Heart left ventricle (tissue), 16 donors: ENCODE results near the gene CDC42EP5. TPM values are rescaled to one million over a fixed set of nuclear protein-coding genes. Genes with fewer than 3 reads are reported as not detected.

Source experiments
- ATAC-seq, 4 donors: fragments of 200-7000 bp; cut with Tn5 transposase; one replicate each; pipeline ENCODE4 v1.9.1; 2020 to 2022; ENCODE audit warnings: moderate library complexity in 4 of 4, mild to moderate bottlenecking in 3 of 4, moderate number of reproducible peaks in 1 of 4
- DNase-seq, 5 donors: peaks; one replicate each; pipeline ENCODE4 v3.0.0-alpha.2; 2020
- H3K27ac ChIP-seq, 12 donors: fragments of 200-600 bp; sonication (generic) in 4 of 12; one replicate each; pipeline versions ENCODE4 v1.5.0 to v1.8.0; 2016 to 2022; ENCODE audit warnings: mild to moderate bottlenecking in 2 of 12
- H3K27me3 ChIP-seq, 9 donors: fragments of 200-600 bp; sonication (generic) in 2 of 9; one replicate each; pipeline versions ENCODE4 v1.5.1 to v1.8.0; 2016 to 2022; ENCODE audit warnings: mild to moderate bottlenecking in 3 of 9
- H3K36me3 ChIP-seq, 9 donors: fragments of 200-600 bp; sonication (generic) in 2 of 9; one replicate each; pipeline versions ENCODE4 v1.5.0 to v1.8.0; 2018 to 2022; ENCODE audit warnings: mild to moderate bottlenecking in 2 of 9
- H3K4me1 ChIP-seq, 12 donors: fragments of 200-600 bp; sonication (generic) in 4 of 12; one replicate each; pipeline versions ENCODE4 v1.5.0 to v1.8.0; 2016 to 2022; ENCODE audit warnings: mild to moderate bottlenecking in 3 of 12
- H3K4me3 ChIP-seq, 12 donors: fragments of 200-600 bp; sonication (generic) in 4 of 12; one replicate each; pipeline versions ENCODE4 v1.5.0 to v1.8.0; 2017 to 2022; ENCODE audit warnings: mild to moderate bottlenecking in 9 of 12, moderate library complexity in 4 of 12
- H3K9me3 ChIP-seq, 12 donors: fragments of 200-600 bp; sonication (generic) in 4 of 12; one replicate each; pipeline versions ENCODE4 v1.5.0 to v1.8.0; 2016 to 2022; ENCODE audit warnings: mild to moderate bottlenecking in 1 of 12
- POLR2A ChIP-seq, 2 donors: fragments of 450-650 bp; IDR thresholded peaks; one replicate each; pipeline ENCODE4 v1.6.1; 2017; ENCODE audit warnings: antibody characterized with exemption in 2 of 2, mild to moderate bottlenecking in 2 of 2, moderate library complexity in 2 of 2
- WGBS, 4 donors: extraction: QIAGEN DNeasy Blood & Tissue Kit in 2 of 4; methylation state at CpG; one replicate each; pipeline versions ENCODE4 v1.1.5 to v1.1.7; 2013 to 2018; 5-methylcytosine and 5-hydroxymethylcytosine counted together
- intact Hi-C, 10 donors: fragments of 100-400 bp; cut with DNase I; formaldehyde crosslinking; loops; one replicate each; pipeline versions ENCODE4 v1.11.1 to v1.14.2; 2022
- polyA plus RNA-seq, 2 donors: library from polyadenylated mRNA; stranded (reverse); fragments of 200-250 nt; gene quantifications; one replicate each; pipeline ENCODE4 v1.2.3, GENCODE V29; 2013
- total RNA-seq, 9 donors: library from RNA; depleted of rRNA in 2 of 9; stranded (reverse); fragments of >200 nt in 2 of 9; fragmentation: NEBNext Ultra II Directional in 3 of 9; extraction: Animal tissue kit (Norgen Biotek cat#: 25700) in 3 of 9; gene quantifications; one replicate each; pipeline versions ENCODE4 v1.1.0 to v1.2.4, GENCODE V29; 2016 to 2023
- TF ChIP-seq, protein P1 (sequence below), 12 donors: fragments of 200-600 bp; sonication (generic) in 4 of 12; IDR thresholded peaks; one replicate each; pipeline versions ENCODE4 v1.5.0 to v1.8.0; 2018 to 2022; ENCODE audit warnings: antibody characterized with exemption in 12 of 12, mild to moderate bottlenecking in 5 of 12
- donor health status: ischemic (EF 13 %, LVEDD 7.1; RV severe dilation, severe dysfunction).
- donor health status: healthy with polysubstance abuse.
- donor health status: DM: no; HTN: yes; CAD: no.
- donor health status: DM: no; HTN: no; CAD: no.
- donor health status: ischemic (EF 25% LVEDD 6.9; RV normal size, moderate dysfunction).
- donor health status: ischemic (EF 25% LVEDD 5.7; RV mildly dilated, moderate dysfunction).
- donor health status: healthy.
- donor health status: DM: yes; HTN: yes; CAD: no.
- donor health status: ischemic (EF 35%, LVEDD 5.7; RV mildly dilated, moderate dysfunction).
- donor health status: nonischemic (EF 11% LVEDD 7.7; RV severe dilation, severe dysfunction).
- donor health status: DM: yes; HTN: yes; CAD: no.
- donor health status: PGD.
- donor health status: ischemic (EF 29% LVEDD 5.4; RV normal size, mild dysfunction).
- donor health status: nonischemic (EF 23%, LVEDD 6.1; RV moderate dilation, normal function).

CDC42EP5 gene
- total and polyA plus RNA-seq, 11 donors, result 5.6 to 16.3 (median 9.7) TPM

DNA sequence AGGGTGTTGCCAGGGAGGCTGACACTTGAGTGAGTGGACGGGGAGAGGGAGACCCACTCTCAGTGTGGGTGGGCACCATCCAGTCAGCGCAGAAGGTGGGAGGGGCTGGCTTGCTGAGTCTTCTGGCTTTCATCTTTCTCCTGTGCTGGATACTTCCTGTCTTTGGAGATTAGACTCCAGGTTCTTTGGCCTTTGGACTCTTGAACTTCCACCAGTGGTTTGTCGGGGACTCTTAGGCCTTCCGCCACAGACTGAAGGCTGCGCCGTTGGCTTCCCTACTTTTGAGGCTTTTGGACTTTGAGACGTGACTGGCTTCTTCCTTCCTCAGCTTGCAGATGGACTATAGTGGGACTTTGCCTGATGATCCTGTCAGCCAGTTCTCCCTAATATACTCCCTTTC is 28.4 kb downstream of the CDC42EP5 start:
- H3K4me1 ChIP-seq, result peaks cover 4 to 15% (median 11%) of the 10 kb centered on the region in 12 donors
- no peaks in the 10 kb centered on the region for H3K9me3 ChIP-seq
- H3K27ac ChIP-seq, result no peak overlapping the region
- DNase-seq, result no peak
- TF ChIP-seq, protein P1, sequence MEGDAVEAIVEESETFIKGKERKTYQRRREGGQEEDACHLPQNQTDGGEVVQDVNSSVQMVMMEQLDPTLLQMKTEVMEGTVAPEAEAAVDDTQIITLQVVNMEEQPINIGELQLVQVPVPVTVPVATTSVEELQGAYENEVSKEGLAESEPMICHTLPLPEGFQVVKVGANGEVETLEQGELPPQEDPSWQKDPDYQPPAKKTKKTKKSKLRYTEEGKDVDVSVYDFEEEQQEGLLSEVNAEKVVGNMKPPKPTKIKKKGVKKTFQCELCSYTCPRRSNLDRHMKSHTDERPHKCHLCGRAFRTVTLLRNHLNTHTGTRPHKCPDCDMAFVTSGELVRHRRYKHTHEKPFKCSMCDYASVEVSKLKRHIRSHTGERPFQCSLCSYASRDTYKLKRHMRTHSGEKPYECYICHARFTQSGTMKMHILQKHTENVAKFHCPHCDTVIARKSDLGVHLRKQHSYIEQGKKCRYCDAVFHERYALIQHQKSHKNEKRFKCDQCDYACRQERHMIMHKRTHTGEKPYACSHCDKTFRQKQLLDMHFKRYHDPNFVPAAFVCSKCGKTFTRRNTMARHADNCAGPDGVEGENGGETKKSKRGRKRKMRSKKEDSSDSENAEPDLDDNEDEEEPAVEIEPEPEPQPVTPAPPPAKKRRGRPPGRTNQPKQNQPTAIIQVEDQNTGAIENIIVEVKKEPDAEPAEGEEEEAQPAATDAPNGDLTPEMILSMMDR (IDR thresholded peaks at IDR 0.05), result no peak
- no peak for TF ChIP-seq POLR2A (IDR thresholded peaks at IDR 0.05)
- H3K27me3 ChIP-seq, result no peaks in the 10 kb centered on the region
- WGBS, 4 donors, result 76 to 84% (median 81%) methylated on average over 7 of the region's 7 CpGs
- intact Hi-C loops, result no loop called here
- ATAC-seq, result no peak
- H3K4me3 ChIP-seq, result no peak overlapping the region
- peaks cover 0 to 45% (median 29%) of the 10 kb centered on the region in 9 donors for H3K36me3 ChIP-seq

GRCh38 chr19:54440641-54441040 is 32.5 kb downstream of the CDC42EP5 start:
- TF ChIP-seq, protein P1 (IDR thresholded peaks at IDR 0.05), result no peak
- no peak for TF ChIP-seq POLR2A (IDR thresholded peaks at IDR 0.05)
- no peak overlapping the region for H3K27ac ChIP-seq
- H3K36me3 ChIP-seq, result peaks cover 0 to 42% (median 24%) of the 10 kb centered on the region in 9 donors
- no peak for ATAC-seq
- 92 to 95% (median 93%) methylated on average over 5 of the region's 5 CpGs for WGBS, 4 donors
- H3K4me1 ChIP-seq, result peaks cover 0 to 24% (median 9%) of the 10 kb centered on the region in 12 donors
- H3K4me3 ChIP-seq, result no peak overlapping the region
- no peaks in the 10 kb centered on the region for H3K27me3 ChIP-seq
- DNase-seq, result no peak
- no peaks in the 10 kb centered on the region for H3K9me3 ChIP-seq
- intact Hi-C loops, result no loop called here

GRCh38 chr19:54439174-54439851 is 33.8 kb downstream of the CDC42EP5 start:
- ATAC-seq (peak in 3 of 4 donors; percentile 41 to 57 (median 55)), DNase-seq (peak in 2 of 5 donors; percentile 33 to 57)
- Histone ChIP-seq H3K4me1 (peaks cover 0 to 37% (median 12%) of the 10 kb centered on the region in 12 donors), H3K9me3 (no peaks in the 10 kb centered on the region), H3K27me3 (no peaks in the 10 kb centered on the region), H3K4me3 (no peak overlapping the region), H3K36me3 (peaks cover 0 to 33% (median 12%) of the 10 kb centered on the region in 9 donors), H3K27ac (no peak overlapping the region)
- WGBS, 4 donors, result 53 to 67% (median 63%) methylated on average over 11 to 15 of the region's 15 CpGs
- TF ChIP-seq, protein P1 (IDR thresholded peaks at IDR 0.05), result peak in 9 of 12 donors; percentile 7 to 51 (median 27)
- TF ChIP-seq POLR2A (IDR thresholded peaks at IDR 0.05), result no peak
- intact Hi-C loops, result loop anchor here in 1 of 10 donors (5.0 kb wide), 1 partner anchor 38 kb away; no protein-coding TSS in a partner anchor

DNA sequence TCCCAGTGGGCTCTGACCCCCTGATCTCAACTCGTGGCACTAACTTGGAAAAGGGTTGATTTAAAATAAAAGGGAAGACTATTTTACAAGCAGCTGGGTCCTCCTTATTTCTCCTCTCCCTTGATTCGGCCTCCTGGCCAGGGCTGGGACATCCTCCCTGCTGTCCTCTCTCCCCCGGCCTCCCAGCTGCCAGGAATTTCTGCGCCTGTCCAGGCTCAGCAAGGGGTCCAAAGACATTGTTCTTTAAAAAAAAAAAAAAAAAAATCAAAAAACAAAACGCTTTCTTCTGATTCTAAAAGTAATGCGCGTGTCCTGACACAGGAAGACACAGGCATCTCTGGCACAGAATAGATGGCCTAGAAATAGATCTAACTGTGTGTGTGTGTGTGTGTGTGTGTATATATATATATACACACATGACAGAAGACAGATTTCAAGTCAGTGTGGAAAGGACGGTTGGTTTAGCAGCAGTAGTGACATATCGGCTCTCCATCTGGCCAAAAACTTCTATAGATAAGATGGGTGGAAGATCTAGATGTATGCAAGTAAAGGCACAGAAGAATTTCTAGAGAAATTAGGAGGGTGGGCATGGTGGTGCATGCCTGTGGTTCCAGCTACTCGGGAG is 36.4 kb downstream of the CDC42EP5 start:
- Histone ChIP-seq H3K27me3 (peaks cover 0 to 10% (median 0%) of the 10 kb centered on the region in 9 donors), H3K4me3 (no peak overlapping the region), H3K4me1 (peaks cover 0 to 40% (median 14%) of the 10 kb centered on the region in 12 donors), H3K9me3 (no peaks in the 10 kb centered on the region), H3K27ac (peak overlapping the region in 1 of 12 donors; percentile 12), H3K36me3 (peaks cover 0 to 18% (median 0%) of the 10 kb centered on the region in 9 donors)
- intact Hi-C loops, result loop anchor here in 1 of 10 donors (5.0 kb wide), 1 partner anchor 41 kb away; no protein-coding TSS in a partner anchor
- peak in 1 of 4 donors; percentile 38 for ATAC-seq
- 54 to 61% (median 55%) methylated on average over 10 of the region's 10 CpGs for WGBS, 4 donors
- TF ChIP-seq POLR2A (IDR thresholded peaks at IDR 0.05), result no peak
- TF ChIP-seq, protein P1 (IDR thresholded peaks at IDR 0.05), result no peak
- no peak for DNase-seq
